CD4-positive, alpha-beta T cell treated with Interleukin-15 for 1 hour (primary cell): Measurements from ENCODE around the gene TMEM54.
"Not testable (repeated sequence)": the region's sequence is repeated elsewhere in the genome, so short reads cannot be mapped to it uniquely, and the experiment has no call there.

Experiments
- DNase-seq: peaks from one replicate; pipeline ENCODE4 v3.0.0-alpha.2; 2020

The TMEM54 gene

DNA sequence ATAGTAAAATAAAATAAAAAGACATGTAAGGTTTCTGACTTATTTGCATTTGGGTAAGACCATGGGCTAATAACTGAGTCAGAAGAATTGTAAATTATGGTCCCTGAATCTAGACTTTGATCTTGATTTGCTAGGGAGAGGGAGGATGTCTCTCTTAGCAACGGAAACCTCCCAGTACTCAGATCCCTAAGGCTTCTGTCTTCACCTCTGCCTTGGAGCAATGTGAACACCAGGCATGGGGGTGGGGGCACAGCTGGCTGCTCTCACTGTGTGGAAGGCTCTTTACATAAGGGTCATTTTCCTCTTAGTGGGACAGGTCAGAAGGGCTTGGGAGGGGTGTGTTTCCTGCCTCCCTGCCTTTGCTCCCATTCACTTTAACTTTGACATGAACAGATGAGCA lies 17.0 kb upstream of the TMEM54 start:
- DNase-seq = no peak

DNA sequence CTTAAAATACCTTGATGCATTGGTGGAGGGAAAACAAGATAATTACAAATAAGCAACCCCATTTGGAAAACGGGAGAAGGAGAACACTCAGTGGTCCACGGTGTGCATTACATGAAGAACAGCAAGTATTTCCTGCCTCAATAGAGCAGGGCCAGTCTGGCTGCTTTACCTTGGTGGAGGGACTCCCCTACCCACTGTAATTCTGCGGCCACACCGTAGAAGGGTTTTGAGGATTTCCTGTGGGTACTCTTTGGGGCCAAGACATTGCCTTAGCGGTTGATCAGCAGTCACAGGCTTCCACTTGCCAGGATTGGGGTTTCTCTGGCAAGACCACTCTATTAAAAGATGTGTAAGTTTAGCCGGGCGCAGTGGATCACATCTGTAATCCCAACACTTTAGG lies 16.3 kb upstream of the TMEM54 start:
- no peak for DNase-seq

DNA sequence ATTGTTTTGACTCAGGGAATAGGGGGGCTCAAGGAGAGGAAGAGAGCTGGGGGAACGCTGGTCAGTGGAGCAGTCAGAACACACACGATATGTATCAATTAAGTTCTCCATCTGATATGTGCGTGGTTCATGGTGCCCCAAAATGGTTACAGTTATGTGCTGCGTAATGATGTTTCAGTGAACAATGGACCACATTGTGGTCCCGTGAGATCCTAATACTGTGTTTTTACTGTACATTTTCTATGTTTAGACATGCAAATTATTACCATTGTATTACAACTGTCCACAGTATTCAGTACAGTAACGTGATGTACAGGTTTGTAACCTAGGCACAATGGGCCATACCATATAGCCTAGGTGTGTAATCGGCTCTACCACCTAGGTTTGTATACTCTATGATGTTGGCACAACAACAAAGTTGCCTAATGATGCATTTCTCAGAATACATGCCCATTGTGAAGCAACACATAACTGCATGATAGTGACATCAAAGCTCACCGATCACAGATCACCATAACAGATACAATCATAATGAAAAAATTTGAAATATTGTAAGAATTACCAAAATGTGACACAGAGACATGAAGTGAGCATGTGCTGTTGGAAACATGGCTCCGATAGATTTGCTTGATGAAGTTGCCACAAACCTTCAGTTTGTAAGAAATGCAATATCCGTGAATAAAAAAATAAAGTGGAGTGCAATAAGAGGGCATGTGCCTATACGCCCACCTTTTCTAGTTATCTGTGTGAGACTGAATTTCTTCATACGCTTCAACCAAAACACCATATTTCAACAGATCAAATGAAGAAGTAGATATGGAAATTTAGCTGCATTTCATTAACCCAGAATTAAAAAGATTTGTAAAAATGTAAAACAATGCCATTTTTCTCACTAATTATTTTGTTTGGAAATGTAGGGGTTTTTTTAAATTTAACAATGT lies 14.8 kb upstream of the TMEM54 start:
- DNase-seq = no peak

DNA sequence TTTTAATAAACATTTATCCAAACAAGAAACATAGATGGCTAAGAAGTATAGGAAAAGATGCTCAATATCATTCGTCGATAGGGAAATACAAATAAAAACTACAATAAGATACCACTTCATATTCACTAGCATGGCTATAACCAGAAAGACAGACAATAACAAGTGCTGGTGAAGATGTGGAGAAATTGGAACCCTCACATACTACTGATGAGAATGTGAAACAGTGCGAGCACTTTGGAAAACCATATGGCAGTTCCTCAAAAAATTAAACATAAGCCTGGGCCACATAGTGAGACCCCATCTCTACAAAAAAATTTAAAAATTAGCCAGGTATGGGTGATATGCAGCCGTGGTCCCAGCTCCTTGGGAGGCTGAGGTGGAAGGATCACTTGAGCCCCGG lies 9.1 kb upstream of the TMEM54 start:
- no peak for DNase-seq

DNA sequence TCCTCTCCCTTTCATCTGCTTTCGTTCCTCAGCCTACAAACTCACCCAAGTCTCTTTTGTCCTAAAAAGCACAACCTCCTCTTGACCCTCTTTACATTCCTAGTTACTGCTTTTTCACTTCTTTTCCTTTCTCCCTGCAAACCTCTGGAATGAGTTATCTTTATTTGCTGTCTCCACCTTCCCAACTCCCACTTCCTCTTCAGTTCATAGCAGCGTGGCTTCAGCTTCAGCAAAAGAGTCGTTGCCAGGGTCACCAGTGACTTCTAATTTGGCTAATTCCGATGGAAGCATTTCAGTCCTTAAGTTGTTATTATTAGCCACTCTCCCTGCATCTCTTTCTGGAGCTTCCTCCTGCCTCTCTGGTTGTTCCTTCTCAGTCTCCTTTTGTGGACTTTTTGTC lies 6.2 kb upstream of the TMEM54 start:
- DNase-seq = no peak

DNA sequence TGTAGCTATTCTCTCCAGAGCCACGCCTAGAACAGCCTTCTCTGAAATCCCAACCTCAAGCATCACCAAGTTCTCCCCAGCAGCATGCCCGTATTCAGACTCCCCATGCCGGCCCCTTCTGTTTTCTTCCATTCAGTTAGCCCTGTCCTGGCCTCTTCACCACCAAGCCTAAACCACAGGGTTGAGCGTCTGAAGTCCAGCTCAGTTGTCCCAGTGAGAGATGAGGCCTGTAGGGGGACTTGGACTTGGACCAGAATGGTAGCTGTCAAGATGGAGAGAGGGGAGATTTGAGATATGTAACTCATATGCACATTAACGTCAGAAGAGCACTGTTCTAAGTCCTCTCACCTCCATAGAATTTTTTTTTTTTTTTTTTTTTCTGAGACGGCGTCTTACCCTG lies 5.5 kb upstream of the TMEM54 start:
- DNase-seq = no peak

DNA sequence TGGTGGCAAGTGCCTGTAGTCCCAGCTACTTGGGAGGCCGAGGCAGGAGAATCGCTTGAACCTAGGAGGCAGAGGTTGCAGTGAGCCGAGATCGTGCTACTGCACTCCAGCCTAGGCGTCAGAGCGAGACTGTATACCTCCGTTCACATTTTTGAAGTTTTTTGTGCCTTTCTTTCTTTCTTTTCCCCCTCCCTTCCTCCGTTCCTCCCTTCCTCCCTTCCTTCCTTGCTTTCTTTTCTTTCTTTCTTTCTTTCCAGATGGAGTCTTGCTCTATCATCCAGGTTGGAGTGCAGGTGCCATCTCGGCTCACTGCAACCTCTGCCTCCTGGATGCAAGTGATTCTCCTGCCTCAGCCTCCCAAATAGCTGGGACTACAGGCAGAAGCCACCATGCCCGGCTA lies 4.4 kb upstream of the TMEM54 start:
- not testable (repeated sequence) for DNase-seq

DNA sequence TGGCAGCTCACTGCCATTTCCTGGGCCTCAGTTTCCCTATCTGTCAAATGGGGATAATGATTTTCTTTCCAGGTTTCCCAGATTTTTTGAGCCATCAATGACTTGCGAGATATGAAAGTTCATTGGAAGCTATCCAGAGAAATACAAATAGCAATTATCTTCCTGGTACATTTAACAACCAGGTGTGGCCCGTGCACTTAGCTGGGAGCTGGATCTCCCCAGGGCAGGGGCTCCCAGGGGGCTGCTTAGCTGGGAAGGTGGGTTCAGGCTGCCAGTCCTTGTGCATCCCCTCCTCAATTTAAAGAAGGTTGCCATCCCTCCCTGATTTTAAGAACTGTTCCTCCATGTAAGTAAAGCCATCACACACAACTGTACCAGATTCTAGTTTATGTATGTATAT lies 3.6 kb upstream of the TMEM54 start:
- no peak for DNase-seq

DNA sequence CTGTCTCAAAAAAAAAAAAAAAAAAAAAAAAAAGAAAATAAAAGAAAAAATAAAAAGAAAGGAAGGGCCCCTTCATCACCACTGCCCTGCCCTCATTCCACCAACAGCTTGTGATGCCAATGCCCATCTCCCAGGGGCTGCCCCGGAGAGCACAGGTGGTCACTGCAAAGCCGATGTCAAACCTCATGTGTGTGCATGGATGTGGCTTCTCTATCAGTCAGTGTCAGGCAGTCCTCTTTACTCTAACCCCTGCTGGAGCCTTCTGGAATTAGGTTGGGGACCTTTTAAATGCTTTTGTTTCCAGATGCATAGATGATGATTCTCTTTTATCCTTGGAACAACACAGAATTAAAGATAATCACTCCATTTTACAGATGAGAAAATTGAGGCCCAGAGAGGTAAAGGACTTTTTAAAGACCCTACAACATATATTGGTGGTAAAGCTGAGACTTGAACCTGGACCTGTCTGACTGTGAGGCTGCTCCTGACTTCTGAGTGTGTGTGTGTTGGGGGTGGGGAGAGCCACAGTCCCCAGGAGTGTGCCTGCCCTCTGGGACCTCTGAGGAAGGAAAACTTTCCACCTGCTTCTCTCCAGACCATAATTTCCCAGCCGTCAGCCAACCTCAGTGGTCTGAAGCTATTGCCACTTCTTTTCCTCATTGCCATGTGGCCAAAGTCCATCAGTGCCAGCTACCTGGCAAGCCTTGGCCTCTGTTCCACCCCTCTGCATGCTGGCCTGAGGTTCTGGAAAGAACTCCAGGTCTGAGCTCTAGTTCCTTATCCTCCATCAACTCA lies 3.0 kb upstream of the TMEM54 start:
- DNase-seq = no peak

DNA sequence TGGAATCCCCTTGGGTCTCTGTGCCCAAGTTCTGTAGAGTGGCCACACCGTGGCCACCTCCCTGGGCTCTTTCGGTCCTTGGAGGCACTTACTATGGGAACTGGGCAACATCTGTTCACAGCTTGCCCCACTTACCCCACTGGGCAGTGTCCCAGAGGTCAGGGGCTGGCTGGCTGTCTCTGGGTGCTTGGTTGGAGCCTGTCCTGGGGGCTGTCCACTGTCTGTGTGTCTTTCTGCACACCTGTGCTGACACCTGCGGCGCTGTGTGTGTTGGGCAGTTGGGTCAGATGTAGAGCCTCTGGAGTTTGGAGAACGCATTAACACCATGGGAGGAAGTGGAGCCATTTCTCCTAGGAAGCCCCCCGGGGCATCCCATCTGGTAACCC lies 1.3 kb upstream of the TMEM54 start:
- no peak for DNase-seq

DNA sequence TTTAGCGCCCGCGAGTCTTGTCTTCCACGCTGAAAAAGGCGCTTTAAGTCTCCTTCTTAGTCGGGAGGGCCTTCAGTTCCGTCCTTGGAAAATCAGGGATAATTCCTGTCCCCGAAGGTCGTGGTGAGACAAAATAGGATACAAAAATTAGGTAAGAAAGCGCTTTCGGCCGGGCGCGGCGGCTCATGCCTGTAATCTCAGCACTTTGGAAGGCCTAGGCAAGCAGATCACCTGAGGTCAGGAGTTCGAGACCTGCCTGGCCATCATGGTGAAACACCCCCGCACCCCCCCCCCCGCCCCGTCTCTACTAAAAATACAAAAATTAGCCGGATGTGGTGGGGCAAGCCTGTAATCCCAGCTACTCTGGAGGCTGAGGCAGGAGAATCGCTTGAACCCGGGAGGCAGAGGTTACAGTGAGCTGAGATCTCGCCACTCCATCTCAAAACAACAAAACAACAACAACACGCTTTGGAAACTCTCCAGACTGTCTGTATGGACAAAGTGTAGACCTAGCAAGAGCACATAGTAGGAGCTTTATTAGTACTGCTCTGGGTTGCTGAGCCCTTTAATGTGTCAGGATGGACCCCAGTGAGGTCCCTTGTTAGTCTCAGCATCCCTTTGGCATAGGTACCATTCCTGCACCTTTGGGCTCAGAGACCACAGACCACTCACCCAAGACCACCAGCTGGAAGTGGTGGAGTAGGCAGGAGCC lies 790 bp upstream of the TMEM54 start:
- no peak for DNase-seq

DNA sequence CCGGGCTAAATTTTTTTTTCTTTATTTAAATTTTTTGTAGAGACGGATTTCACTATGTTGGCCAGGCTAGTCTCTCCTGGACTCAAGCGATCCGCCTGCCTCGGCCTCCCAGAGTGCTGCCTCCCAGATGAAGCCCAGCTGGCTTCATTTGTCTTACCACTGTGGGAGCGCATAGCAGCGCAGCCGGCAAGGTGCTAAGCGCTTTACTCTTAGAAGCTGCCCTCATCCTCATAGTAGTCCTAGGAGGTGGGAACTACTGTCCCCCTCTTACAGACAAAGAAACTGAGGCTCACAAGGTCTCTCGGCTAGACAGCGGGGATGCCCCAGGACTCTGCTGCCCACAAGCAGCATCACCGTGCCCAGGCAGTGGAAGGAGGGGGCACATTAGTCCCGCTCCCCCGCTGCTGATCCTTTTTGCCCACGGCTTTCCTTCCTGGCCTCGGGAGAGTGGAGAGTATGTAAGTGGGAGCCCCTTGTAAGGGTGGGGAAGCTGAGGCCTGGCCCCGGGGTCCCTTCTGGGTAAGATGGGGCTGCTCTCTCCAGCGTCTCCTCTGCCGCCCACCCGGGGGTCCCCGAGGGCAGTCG lies 726 bp downstream of the TMEM54 start:
- no peak for DNase-seq

DNA sequence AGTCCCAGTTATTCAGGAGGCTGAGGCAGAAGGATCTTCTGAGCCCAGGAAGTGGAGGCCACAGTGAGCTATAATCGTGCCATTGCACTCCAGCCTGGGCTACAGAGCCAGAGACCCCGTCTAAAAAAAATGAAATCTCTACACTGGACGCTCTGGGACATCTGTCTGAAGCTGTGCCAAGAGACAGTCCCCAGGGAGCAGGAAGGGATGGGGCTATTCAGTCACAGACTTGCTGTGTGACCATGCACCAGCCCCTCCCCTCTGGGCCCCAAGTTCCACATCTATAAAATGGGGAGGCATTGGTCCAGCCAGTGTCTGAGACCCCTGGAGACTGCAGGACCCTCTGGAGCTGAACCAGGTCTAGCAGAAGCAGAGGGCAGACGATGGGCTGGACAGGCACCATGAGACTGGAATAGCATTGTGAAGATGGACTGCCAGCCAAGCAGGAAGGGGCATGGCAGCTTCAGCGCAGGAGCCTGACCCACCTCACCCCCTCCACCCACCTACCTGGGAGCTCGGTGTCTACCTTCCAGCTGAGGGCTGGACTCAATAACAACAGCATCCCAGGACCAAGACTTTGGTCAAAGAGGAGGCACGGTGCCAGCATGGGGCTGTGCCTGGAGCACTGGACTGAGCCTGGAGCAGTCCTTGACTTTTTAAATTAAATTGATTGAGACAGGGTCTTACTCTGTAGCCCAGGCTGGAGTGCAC lies 1.4 kb downstream of the TMEM54 start:
- no peak for DNase-seq

DNA sequence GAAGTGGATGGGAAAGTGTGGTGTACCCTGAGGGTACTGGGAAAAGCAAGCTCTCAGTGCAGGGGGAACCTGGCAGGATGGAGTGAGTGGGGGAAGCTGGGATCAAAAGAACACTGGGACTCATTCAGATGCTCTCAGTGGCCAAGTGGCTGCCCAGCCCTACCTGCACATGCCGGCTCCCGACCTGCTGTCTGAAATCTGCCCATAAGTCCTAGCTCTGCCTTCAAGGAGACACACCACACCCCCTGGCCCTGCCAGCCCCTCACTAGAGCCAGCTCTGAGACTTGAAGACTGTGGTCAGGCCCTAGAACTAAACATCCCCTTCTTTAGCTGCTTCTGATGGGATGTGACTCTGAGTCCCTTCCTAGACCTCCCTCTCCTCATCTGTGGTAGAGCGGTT lies 2.2 kb downstream of the TMEM54 start:
- DNase-seq = no peak

DNA sequence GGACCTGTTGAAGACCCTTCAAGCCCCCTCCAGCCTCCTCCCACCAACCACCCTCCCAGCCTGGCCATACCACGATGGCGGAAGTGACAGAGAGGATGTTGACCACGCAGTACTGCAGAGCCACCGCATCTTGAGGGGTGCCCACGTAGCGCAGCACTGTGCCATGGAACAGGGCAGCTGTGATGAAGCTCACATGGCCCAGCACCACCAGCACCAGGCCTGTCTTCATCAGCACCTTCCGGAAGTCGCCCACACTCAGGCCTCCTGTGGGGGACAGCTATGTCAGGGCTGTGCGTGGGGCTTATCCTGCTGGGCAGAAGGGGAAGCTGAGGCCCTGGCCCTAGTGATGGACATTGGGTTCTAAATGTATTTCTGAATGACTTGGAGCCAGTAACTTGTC lies 3.1 kb downstream of the TMEM54 start:
- no peak for DNase-seq

DNA sequence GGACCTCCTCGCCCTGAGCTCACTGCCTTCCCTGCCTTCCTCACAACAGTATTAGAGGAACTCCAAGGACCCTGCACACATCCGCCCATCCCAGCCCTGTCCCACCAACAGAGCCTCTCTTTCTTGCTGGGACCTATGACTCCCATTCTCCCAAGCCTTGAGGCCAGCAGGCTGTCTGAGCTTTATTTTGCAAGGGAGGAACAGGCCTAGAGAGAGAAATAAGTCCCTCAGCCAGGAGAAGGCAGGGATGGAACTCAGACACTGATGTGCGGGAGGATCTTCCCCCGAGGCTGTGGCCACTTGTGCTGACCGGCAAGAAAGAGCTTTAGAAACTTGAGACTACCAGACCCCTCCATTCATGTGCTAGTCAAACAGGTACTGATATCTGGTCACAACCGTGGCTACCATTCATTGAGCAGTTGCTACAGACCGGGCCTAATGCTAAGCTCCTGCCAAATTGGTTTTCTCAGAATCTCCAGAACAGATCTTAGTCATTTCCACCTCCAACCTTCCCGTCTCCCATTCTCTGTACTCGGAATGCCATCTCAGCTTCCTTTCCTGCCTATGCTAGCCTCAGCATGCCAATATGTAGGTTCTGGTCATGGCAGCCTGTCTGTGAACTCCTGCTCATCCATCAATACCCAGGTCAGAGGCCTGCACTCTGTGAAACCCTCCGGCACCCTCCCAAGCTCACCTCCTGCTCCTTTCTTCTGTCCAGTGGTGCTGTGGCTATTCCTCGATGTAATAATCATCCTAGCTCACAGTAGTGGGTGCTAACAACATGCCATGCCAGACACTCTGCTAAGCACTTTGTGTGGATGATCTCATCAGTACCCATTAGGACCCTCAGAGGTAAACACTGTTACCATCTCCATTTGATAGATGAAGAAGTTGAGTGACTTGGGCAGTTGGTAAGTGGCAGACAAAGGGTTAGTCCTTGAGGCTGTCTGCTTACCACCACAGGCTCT lies 3.8 kb downstream of the TMEM54 start:
- no peak for DNase-seq

DNA sequence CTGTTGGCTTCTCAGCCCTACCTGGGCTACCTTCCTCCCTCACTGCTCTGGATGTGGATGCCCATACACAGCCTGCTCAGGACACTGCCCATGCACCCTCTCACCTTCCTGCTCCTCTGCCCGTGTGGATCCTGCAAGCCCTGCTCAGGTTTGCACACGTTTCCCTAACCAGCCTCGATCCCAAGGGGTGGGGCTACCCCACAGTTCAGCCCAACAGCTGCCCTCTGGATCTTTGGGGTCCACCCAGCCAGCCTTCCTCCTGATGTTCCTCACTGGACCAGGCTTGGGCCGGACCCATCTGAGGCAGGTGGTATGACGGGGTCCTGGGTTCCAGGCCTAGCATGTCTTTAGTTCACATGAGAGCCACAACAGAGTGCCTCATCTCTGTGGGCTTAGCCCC lies 4.7 kb downstream of the TMEM54 start:
- DNase-seq = no peak

DNA sequence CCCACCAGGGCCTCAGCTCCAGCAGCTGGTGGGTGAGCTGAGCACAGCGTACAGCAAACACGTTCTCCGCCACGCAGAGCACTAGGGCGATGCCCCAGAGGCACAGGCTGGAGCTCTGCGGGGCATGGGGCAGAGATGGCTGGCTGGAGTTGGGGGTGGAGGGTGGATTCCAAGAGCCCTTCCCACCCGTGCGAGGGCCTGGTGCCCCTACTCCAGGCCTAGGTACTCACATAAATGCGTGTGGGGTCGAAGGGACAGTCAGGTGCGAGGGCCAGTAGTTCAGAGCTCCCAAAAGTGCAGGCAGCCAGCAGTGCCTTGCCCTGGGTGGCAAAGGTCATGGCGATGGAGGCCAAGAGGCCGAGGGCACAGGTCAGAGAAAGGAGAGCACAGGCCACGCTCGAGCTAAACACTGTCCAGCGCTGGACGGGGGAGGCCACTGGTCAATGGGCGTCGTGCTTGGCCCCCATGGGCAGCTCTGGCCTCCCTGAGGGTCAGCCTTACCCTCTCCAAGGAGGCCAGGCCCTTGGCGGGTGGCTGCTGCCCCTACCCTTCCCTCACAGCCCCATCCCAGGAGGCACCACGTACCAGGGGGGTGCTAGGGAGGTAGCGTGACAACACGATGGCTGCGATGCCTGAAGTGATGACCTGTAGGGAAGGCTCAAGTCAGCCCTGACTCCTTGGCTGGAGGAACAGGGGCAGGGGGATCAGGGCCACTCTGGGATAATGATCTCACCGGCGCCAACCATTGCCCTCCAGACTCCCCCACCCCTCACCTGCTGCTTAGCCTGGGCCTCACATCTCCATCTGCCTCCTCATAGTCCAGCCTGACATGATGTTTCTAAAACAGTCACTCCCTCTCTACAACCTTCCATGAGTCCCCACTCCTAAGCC lies 5.6 kb downstream of the TMEM54 start:
- DNase-seq = no peak

DNA sequence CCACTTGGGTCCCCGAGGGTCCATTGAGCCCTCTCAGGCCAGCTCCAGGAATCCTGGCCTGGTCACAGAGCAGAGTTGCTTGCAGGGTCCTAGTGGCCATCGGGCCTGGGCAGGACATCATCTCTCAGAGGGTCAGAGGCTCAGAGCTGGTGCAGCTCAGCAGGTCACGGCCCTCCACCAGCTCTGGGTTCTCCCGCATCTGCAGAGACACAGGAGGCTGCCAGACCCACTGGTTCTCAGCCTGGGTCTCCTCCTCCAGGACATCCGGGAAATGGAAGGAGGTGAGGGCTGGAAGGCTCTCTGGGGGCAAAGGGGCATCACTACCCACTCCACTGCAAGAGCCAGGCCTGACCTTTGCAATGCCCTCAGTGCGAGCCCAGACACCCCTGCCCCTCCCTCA lies 6.5 kb downstream of the TMEM54 start:
- DNase-seq = no peak

DNA sequence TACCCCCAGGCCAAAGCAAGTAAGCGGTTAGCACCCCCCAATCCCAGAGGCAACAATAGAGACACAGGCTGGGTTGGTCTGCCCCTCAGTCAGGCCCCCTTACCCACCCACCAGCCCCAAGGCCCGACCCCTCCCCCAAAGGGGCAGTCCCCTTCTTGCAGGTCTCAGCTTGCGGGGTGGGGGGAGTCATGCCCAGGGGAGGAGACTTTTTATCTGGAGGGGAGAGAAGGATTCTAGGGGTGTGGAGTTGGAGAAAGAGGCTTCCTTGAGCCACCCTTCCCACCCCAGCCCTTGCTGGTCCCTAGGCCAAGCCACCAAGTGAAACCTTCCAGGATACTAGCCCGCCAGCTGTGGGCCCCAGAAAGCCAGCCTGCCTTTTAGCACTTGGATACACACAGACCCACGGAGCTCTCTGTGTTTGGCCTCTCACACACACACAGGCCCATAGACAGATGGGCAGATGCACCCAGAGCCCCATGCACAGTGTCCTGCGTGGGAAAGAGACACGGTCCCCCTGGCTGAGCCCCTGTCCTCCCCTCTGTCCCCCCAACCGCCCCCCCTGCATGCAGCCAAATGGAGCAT lies 7.1 kb downstream of the TMEM54 start:
- DNase-seq = no peak
